Astrocyte (in vitro differentiated cells and primary cell): ENCODE measurements around the gene SLC1A6. TPM values are rescaled to one million over a fixed set of nuclear protein-coding genes. Genes with fewer than 3 reads are reported as not detected.

ENCODE experiments used
- DNase-seq: peaks from one replicate; pipeline ENCODE4 v3.0.0-alpha.2; 2010; ENCODE audit warnings: low read depth
- FAIRE-seq: peaks from 2 replicates; lab custom pipeline; 2011; peaks lifted over from hg19 to GRCh38; lab: Jason Lieb, UNC
- H2AFZ ChIP-seq: 2 replicates; pipeline ENCODE4 v1.6.0; 2012; ENCODE audit warnings: low read depth, low read length, inconsistent platforms
- H3K27ac ChIP-seq: 2 replicates; pipeline ENCODE4 v1.5.1; 2011; ENCODE audit warnings: low read depth, low read length, inconsistent platforms
- H3K27me3 ChIP-seq: 2 replicates; pipeline ENCODE4 v1.6.0; 2011; ENCODE audit warnings: low read length, inconsistent platforms; ENCODE audit not compliant: insufficient read depth
- H3K36me3 ChIP-seq: 2 replicates; pipeline ENCODE4 v1.5.1; 2011; ENCODE audit warnings: low read length, inconsistent platforms; ENCODE audit not compliant: insufficient read depth
- H3K4me1 ChIP-seq: 2 replicates; pipeline ENCODE4 v1.5.1; 2011; ENCODE audit warnings: low read length, inconsistent platforms; ENCODE audit not compliant: insufficient read depth
- H3K4me2 ChIP-seq: 2 replicates; pipeline ENCODE4 v1.6.0; 2012; ENCODE audit warnings: low read length, inconsistent platforms
- H3K4me3 ChIP-seq: 2 replicates; pipeline ENCODE4 v1.5.1; 2011; ENCODE audit warnings: low read depth, mild to moderate bottlenecking, low read length, inconsistent platforms; ENCODE audit not compliant: insufficient read depth
- H3K79me2 ChIP-seq: 2 replicates; pipeline ENCODE4 v1.6.0; 2012; ENCODE audit warnings: mild to moderate bottlenecking, low read length, inconsistent platforms; ENCODE audit not compliant: insufficient read depth
- H3K9ac ChIP-seq: 2 replicates; pipeline ENCODE4 v1.6.0; 2012; ENCODE audit warnings: mild to moderate bottlenecking, low read length, inconsistent platforms
- H3K9me3 ChIP-seq: 2 replicates; pipeline ENCODE4 v1.5.1; 2012; ENCODE audit warnings: low read depth, mild to moderate bottlenecking, low read length, inconsistent platforms; ENCODE audit not compliant: insufficient read depth
- H4K20me1 ChIP-seq: 2 replicates; pipeline ENCODE4 v1.6.0; 2012; ENCODE audit warnings: low read length, inconsistent platforms; ENCODE audit not compliant: insufficient read depth
- H3K27ac Mint-ChIP-seq: one replicate; pipeline ENCODE4 v1.8.0; 2021; ENCODE audit warnings: mild to moderate bottlenecking, mixed read lengths; ENCODE audit not compliant: unreplicated experiment
- H3K27me3 Mint-ChIP-seq: one replicate; pipeline ENCODE4 v1.8.0; 2021; ENCODE audit warnings: low read depth, mixed read lengths; ENCODE audit not compliant: unreplicated experiment
- H3K36me3 Mint-ChIP-seq: one replicate; pipeline ENCODE4 v1.8.0; 2021; ENCODE audit warnings: low read depth, mixed read lengths; ENCODE audit not compliant: unreplicated experiment
- H3K4me1 Mint-ChIP-seq: one replicate; pipeline ENCODE4 v1.8.0; 2021; ENCODE audit warnings: low read depth, mixed read lengths; ENCODE audit not compliant: unreplicated experiment
- H3K4me3 Mint-ChIP-seq: one replicate; pipeline ENCODE4 v1.8.0; 2021; ENCODE audit warnings: mild to moderate bottlenecking, moderate library complexity, mixed read lengths; ENCODE audit not compliant: unreplicated experiment
- H3K9me3 Mint-ChIP-seq: one replicate; pipeline ENCODE4 v1.8.0; 2021; ENCODE audit warnings: mild to moderate bottlenecking, mixed read lengths; ENCODE audit not compliant: unreplicated experiment
- CTCF ChIP-seq: IDR thresholded peaks from 2 replicates; pipeline ENCODE4 v1.5.1; 2011; ENCODE audit warnings: low read depth, mild to moderate bottlenecking, inconsistent platforms, low read length, moderate library complexity; ENCODE audit not compliant: insufficient read depth
- EZH2 ChIP-seq: IDR thresholded peaks from 2 replicates; pipeline ENCODE4 v1.6.1; 2012; ENCODE audit warnings: mild to moderate bottlenecking, low read length, inconsistent platforms; ENCODE audit not compliant: insufficient read depth
- total RNA-seq: library from RNA; stranded (reverse); gene quantifications from 2 replicates; pipeline ENCODE4 v1.2.1, GENCODE V29; 2021

SLC1A6 gene
- total RNA-seq, 1 donor from 2014 or later = 1.6 TPM

DNA sequence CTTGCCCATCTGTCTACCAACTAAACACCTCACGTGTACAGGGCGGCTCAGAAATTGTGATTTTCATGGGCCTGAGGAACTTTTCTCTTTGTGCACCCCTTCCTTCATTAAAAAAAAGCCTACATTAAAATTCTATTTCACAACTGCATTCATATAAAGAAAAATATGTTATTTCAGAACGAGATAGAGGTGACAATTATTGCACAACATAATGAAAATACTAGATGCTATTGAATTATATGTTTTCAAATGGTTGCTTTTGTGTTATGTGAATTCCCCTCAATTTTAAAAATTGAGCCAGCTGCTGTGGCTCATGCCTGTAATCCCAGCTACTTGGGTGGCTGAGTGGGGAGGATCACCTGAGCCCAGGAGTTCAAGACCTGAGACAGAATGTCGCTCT is 5.2 kb downstream of the SLC1A6 start:
- H3K4me1 Mint-ChIP-seq = no peaks in the 10 kb centered on the region
- no peak for DNase-seq
- Histone ChIP-seq H3K36me3 (no peaks in the 10 kb centered on the region), H3K4me2 (no peak overlapping the region), H3K9ac (no peak overlapping the region), H3K27me3 (peaks cover 11% of the 10 kb centered on the region), H3K9me3 (no peaks in the 10 kb centered on the region), H3K4me1 (no peaks in the 10 kb centered on the region), H3K79me2 (no peaks in the 10 kb centered on the region), H3K27ac (no peak overlapping the region), H4K20me1 (no peaks in the 10 kb centered on the region), H3K4me3 (no peak overlapping the region), H2AFZ (no peak overlapping the region)
- peaks cover 11% of the 10 kb centered on the region for H3K27me3 Mint-ChIP-seq
- no peak overlapping the region for H3K4me3 Mint-ChIP-seq
- no peaks in the 10 kb centered on the region for H3K36me3 Mint-ChIP-seq
- no peak for FAIRE-seq
- H3K27ac Mint-ChIP-seq = no peak overlapping the region
- TF ChIP-seq CTCF (no peak), EZH2 (no peak)
- no peaks in the 10 kb centered on the region for H3K9me3 Mint-ChIP-seq

DNA sequence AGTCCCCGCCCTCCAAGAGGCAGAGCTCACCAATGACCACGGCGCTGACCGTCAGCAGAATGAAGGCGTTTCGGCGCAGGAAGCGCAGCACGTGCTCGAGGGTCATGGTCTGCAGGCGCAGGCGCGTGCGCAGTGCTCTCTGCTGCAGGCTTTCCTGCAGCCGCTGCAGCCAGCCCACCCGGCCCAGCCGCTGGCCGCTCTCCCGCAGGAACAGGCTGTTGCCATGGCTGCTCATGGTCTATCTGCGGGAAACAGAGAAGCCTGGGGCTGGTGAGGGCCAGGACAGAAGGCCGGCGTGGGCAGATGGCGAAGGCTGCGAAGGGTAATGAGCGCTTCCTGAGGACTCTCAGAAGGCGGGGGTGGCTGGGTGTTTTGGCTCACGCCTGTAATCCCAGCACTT is 7.0 kb downstream of the SLC1A6 start:
- Histone ChIP-seq H3K4me3 (no peak overlapping the region), H3K36me3 (no peaks in the 10 kb centered on the region), H3K4me2 (no peak overlapping the region), H3K4me1 (no peaks in the 10 kb centered on the region), H3K9ac (no peak overlapping the region), H3K27me3 (no peaks in the 10 kb centered on the region), H2AFZ (no peak overlapping the region), H3K27ac (no peak overlapping the region), H3K9me3 (no peaks in the 10 kb centered on the region), H3K79me2 (no peaks in the 10 kb centered on the region), H4K20me1 (no peaks in the 10 kb centered on the region)
- no peak for DNase-seq
- H3K27ac Mint-ChIP-seq = no peak overlapping the region
- H3K4me3 Mint-ChIP-seq = no peak overlapping the region
- peaks cover 2% of the 10 kb centered on the region for H3K9me3 Mint-ChIP-seq
- no peaks in the 10 kb centered on the region for H3K4me1 Mint-ChIP-seq
- H3K36me3 Mint-ChIP-seq = no peaks in the 10 kb centered on the region
- FAIRE-seq = no peak
- TF ChIP-seq EZH2 = no peak
- no peak for TF ChIP-seq CTCF
- no peaks in the 10 kb centered on the region for H3K27me3 Mint-ChIP-seq

- Histone ChIP-seq H4K20me1 (no peaks in the 10 kb centered on the region), H3K27me3 (no peaks in the 10 kb centered on the region), H3K9me3 (no peaks in the 10 kb centered on the region), H2AFZ (no peak overlapping the region), H3K4me1 (no peaks in the 10 kb centered on the region), H3K27ac (no peak overlapping the region), H3K9ac (no peak overlapping the region), H3K79me2 (no peaks in the 10 kb centered on the region), H3K4me2 (no peak overlapping the region), H3K36me3 (no peaks in the 10 kb centered on the region), H3K4me3 (no peak overlapping the region)
- H3K36me3 Mint-ChIP-seq = no peaks in the 10 kb centered on the region
- H3K9me3 Mint-ChIP-seq = peaks cover 2% of the 10 kb centered on the region
- TF ChIP-seq EZH2 (no peak), CTCF (no peak)
- FAIRE-seq (no peak), DNase-seq (no peak)
- H3K4me3 Mint-ChIP-seq = no peak overlapping the region
- H3K27me3 Mint-ChIP-seq = no peaks in the 10 kb centered on the region
- no peak overlapping the region for H3K27ac Mint-ChIP-seq
- H3K4me1 Mint-ChIP-seq = no peaks in the 10 kb centered on the region
These were observed 8.2 kb downstream of the SLC1A6 start for GRCh38 chr19:14971474-14971873.
